ENCODE results near the gene MEIKIN.

- TF ChIP-seq CREB1 (CRISPR knock-in tag; IDR thresholded peaks at IDR 0.05; ENCODE audit: low read depth) (no peak), CTCF (conservative IDR thresholded peaks at IDR 0.05; ENCODE audit: low read depth in 2 of 2) (no peak), EZH2 (IDR thresholded peaks at IDR 0.05; ENCODE audit: low read depth, unreplicated experiment) (no peak), POLR2AphosphoS5 (IDR thresholded peaks at IDR 0.05; ENCODE audit: low read depth) (no peak), REST (IDR thresholded peaks at IDR 0.05; ENCODE audit: unreplicated experiment) (no peak), EZH2phosphoT487 (IDR thresholded peaks at IDR 0.05; ENCODE audit: unreplicated experiment) (no peak), JUNB (IDR thresholded peaks at IDR 0.05; ENCODE audit: unreplicated experiment) (no peak), ZNF331 (CRISPR knock-in tag; IDR thresholded peaks at IDR 0.05; ENCODE audit: low read depth) (no peak), STAT1 (IDR thresholded peaks at IDR 0.05; ENCODE audit: unreplicated experiment) (no peak), ZNF114 (CRISPR knock-in tag; IDR thresholded peaks at IDR 0.05) (no peak), ETS1 (IDR thresholded peaks at IDR 0.05) (no peak)
Observed at GRCh38 chr5:131945551-131946168, at the start of gene MEIKIN.
